ENCODE measurements around the gene MFGE8. TPM values are rescaled to one million over a fixed set of nuclear protein-coding genes. Genes with fewer than 3 reads are reported as not detected.

Gene MFGE8
- total RNA-seq, 1 experiment from 2014 or later, result 27.6 TPM

- DNase-seq (ENCODE audit: low read depth), result peak; percentile 37
These were observed 12.7 kb downstream of the MFGE8 start for GRCh38 chr15:88900309-88900981.

GRCh38 chr15:88899251-88899650 is 13.9 kb downstream of the MFGE8 start:
- no peak for DNase-seq (ENCODE audit: low read depth)

- no peak for DNase-seq (ENCODE audit: low read depth)
These were observed 14.4 kb downstream of the MFGE8 start for GRCh38 chr15:88898736-88899135.

GRCh38 chr15:88897456-88898194 is 15.6 kb downstream of the MFGE8 start:
- DNase-seq (ENCODE audit: low read depth), result peak; percentile 86

GRCh38 chr15:88897142-88897455 is 16.1 kb downstream of the MFGE8 start:
- no peak for DNase-seq (ENCODE audit: low read depth)

GRCh38 chr15:88896333-88897033 is 16.7 kb downstream of the MFGE8 start:
- no peak for DNase-seq (ENCODE audit: low read depth)

GRCh38 chr15:88894819-88895767 is 18.1 kb downstream of the MFGE8 start, which contains the start of gene HAPLN3:
TSS of gene HAPLN3 (minus strand) at chr15:88895544. CDS start at chr15:88887298, 8,246 bp downstream.
- peak; percentile 55 for DNase-seq (ENCODE audit: low read depth)

- peak; percentile 52 for DNase-seq (ENCODE audit: low read depth)
These were observed 18.8 kb downstream of the MFGE8 start for GRCh38 chr15:88894348-88894818.

GRCh38 chr15:88891540-88892254 is 21.5 kb downstream of the MFGE8 start:
- DNase-seq (ENCODE audit: low read depth), result no peak

GRCh38 chr15:88890495-88890894 is 22.7 kb downstream of the MFGE8 start:
- DNase-seq (ENCODE audit: low read depth), result peak; percentile 72

GRCh38 chr15:88888719-88889118 is 24.5 kb downstream of the MFGE8 start:
- DNase-seq (ENCODE audit: low read depth), result no peak

GRCh38 chr15:88887068-88887580 is 26.1 kb downstream of the MFGE8 start:
- no peak for DNase-seq (ENCODE audit: low read depth)

- DNase-seq (ENCODE audit: low read depth), result peak; percentile 73
These were observed 30.4 kb downstream of the MFGE8 start for GRCh38 chr15:88882785-88883184.

- no peak for DNase-seq (ENCODE audit: low read depth)
These were observed 31.4 kb downstream of the MFGE8 start for GRCh38 chr15:88881775-88882174.

- no peak for DNase-seq (ENCODE audit: low read depth)
These were observed 32.0 kb downstream of the MFGE8 start for GRCh38 chr15:88880944-88881740.

GRCh38 chr15:88878720-88879184 is 34.4 kb downstream of the MFGE8 start:
- peak; percentile 61 for DNase-seq (ENCODE audit: low read depth)

GRCh38 chr15:88877906-88878305 is 35.3 kb downstream of the MFGE8 start:
- DNase-seq (ENCODE audit: low read depth), result no peak

- DNase-seq (ENCODE audit: low read depth), result no peak
These were observed 35.8 kb downstream of the MFGE8 start for GRCh38 chr15:88877415-88877814.

- DNase-seq (ENCODE audit: low read depth), result no peak
These were observed 36.6 kb downstream of the MFGE8 start for GRCh38 chr15:88876573-88876972.
